Endothelial cell of umbilical vein (primary cell): ENCODE results near the gene DNAJC12.

Experiments used
- EZH2 ChIP-seq: IDR thresholded peaks from 2 replicates; pipeline ENCODE4 v1.6.1; 2012; ENCODE audit warnings: borderline replicate concordance, low read depth, mild to moderate bottlenecking, moderate library complexity, low read length, inconsistent platforms; ENCODE audit not compliant: severe bottlenecking
- FOS ChIP-seq: IDR thresholded peaks from 2 replicates; pipeline ENCODE4 v1.6.1; 2011; ENCODE audit warnings: mild to moderate bottlenecking, low read length, moderate library complexity, borderline replicate concordance; ENCODE audit not compliant: insufficient read depth
- GATA2 ChIP-seq: IDR thresholded peaks from 2 replicates; pipeline ENCODE4 v1.7.0; 2011; ENCODE audit warnings: low read depth, mild to moderate bottlenecking, moderate library complexity, mixed read lengths, low read length; ENCODE audit not compliant: insufficient read length, insufficient read depth
- JUN ChIP-seq: IDR thresholded peaks from 2 replicates; pipeline ENCODE4 v1.6.1; 2011; ENCODE audit warnings: borderline replicate concordance, low read depth; ENCODE audit not compliant: insufficient read length, insufficient read depth
- MYC ChIP-seq: IDR thresholded peaks from one replicate; pipeline ENCODE4 v1.6.1; 2011; ENCODE audit warnings: mild to moderate bottlenecking, low read depth, low read length
- POLR2A ChIP-seq: IDR thresholded peaks from 2 replicates; pipeline ENCODE4 v1.6.1; 2012; ENCODE audit warnings: low read depth, mild to moderate bottlenecking, control low read depth, low read length
- POLR2AphosphoS5 ChIP-seq: IDR thresholded peaks from 2 replicates; pipeline ENCODE4 v1.6.1; 2012; ENCODE audit warnings: low read depth, mild to moderate bottlenecking, control low read depth, low read length, moderate library complexity; ENCODE audit not compliant: insufficient read depth
- TF ChIP-seq, protein P1 (sequence below), 2 donors: IDR thresholded peaks; 1 replicate in 1 of 2; 2 replicates in 1 of 2; pipeline ENCODE4 v1.5.1; 2011; ENCODE audit warnings: low read length in 2 of 2, mild to moderate bottlenecking in 2 of 2, moderate library complexity in 2 of 2, control low read depth in 1 of 2, inconsistent platforms in 1 of 2, low read depth in 1 of 2; ENCODE audit not compliant: insufficient read depth in 1 of 2; ENCODE audit errors: extremely low read depth in 1 of 2
- TF ChIP-seq, protein P2 (sequence below): IDR thresholded peaks from 2 replicates; pipeline ENCODE4 v1.6.1; 2011; ENCODE audit not compliant: insufficient read depth, insufficient read length

DNA sequence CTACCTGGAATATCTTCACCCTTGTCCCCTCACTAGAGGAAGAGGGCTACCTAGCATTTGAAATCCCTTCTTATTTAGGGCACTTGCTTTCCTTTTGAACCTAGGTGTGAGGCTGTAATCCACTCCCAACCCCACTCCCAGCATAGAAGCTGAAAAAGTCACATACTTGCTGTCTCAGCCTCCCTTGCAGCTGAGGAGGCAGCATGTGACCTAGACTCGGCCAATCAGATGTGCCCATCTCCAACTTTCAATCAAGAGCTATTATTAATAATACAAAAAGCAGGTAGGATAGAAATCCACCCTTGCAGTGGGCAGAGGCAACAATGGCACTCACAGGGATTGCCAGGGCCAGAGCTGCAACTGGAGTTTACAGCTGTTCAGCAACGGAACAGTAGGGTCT, 70.7 kb downstream of the DNAJC12 start:
- TF ChIP-seq, protein P1, sequence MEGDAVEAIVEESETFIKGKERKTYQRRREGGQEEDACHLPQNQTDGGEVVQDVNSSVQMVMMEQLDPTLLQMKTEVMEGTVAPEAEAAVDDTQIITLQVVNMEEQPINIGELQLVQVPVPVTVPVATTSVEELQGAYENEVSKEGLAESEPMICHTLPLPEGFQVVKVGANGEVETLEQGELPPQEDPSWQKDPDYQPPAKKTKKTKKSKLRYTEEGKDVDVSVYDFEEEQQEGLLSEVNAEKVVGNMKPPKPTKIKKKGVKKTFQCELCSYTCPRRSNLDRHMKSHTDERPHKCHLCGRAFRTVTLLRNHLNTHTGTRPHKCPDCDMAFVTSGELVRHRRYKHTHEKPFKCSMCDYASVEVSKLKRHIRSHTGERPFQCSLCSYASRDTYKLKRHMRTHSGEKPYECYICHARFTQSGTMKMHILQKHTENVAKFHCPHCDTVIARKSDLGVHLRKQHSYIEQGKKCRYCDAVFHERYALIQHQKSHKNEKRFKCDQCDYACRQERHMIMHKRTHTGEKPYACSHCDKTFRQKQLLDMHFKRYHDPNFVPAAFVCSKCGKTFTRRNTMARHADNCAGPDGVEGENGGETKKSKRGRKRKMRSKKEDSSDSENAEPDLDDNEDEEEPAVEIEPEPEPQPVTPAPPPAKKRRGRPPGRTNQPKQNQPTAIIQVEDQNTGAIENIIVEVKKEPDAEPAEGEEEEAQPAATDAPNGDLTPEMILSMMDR (IDR thresholded peaks at IDR 0.05; ENCODE audit: extremely low read depth in 1 of 2, insufficient read depth in 1 of 2, low read depth in 1 of 2, low read length in 2 of 2), result no peak
- TF ChIP-seq POLR2A, result no peak
- no peak for TF ChIP-seq MYC
- no peak for TF ChIP-seq POLR2AphosphoS5
- no peak for TF ChIP-seq EZH2
- TF ChIP-seq JUN, result no peak
- no peak for TF ChIP-seq FOS
- TF ChIP-seq, protein P2, sequence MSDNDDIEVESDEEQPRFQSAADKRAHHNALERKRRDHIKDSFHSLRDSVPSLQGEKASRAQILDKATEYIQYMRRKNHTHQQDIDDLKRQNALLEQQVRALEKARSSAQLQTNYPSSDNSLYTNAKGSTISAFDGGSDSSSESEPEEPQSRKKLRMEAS, result no peak
- TF ChIP-seq GATA2, result no peak
